GM19193 (cell line): ENCODE measurements around the gene SHROOM3.

Experiments
- POLR2A ChIP-seq: IDR thresholded peaks from 4 replicates; pipeline ENCODE4 v1.6.1; 2011; ENCODE audit not compliant: insufficient read depth, insufficient read length; ENCODE audit errors: extremely low read depth

Gene SHROOM3

DNA sequence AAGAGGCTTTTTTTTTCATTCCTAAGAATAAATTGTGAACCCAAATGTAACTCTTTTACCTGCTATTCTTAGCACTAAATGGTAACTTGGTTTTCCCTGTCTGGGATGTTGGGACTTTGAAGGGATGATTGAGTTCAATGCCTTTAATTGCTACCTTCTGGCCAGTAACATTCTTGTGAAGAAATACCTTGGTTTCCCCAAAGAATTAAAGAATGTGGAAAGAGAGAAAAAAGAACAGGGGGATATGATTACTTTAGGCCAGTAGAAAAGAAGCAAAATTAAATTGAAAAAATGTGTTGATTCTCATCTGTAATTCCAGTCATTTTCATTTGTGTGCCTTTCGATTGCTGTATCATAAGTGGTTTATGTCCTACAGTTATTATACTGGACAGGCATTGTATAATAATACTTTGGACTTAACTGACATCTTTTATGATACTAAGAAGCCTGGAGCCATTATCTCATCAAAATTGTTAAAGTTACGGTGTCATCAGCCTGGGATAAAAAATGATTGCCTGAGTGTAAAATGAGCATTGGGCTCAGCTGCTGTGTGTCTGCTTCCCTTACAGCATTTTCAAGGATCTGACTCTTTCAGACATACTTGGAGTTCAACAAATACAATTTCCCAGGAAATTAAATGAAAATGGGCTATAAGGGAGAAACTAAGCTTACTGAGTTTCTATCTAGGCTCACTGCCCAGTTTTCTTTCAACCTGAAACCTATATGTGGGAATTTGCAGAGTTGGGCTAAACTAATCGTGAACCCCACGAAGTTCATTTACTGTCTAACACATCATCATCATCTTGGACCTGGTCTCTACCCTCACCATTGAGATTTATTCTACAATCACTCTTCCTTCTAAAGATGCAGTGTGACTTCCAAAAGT is 146.3 kb downstream of the SHROOM3 start:
- TF ChIP-seq POLR2A: no peak

DNA sequence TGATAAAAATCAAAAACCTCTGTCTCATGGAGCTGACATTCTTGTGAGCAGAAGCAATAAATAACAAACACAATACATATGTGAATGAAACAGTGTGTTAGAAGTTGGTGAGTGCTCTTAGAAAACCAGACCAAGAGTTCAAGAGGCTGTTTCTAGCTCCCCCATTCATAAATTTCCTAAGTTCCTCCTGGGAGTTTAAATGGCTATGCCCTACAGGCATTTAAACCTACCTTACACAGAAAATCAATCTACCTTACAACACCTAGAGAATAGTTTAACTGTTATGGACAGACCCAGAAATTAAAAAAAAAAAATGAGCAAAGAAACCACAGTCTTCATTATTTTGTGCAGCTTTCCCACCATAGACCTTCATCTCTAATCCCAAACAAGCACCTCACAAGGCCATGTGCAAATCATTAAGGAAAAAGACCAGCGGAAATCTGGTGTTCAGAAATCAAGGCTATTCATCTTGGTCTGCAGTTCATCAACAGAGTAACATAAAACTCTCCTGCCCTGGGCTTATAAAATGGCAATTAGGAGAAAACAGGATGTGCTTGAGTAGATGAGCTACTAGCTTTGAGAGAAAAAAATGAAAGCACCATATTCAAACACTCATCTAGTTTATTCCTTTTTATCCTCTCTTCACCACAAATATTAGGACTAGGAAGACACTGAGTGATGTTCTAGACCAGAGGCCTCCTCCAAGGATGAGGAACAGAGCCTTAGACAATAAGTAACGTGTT is 147.2 kb downstream of the SHROOM3 start:
- no peak for TF ChIP-seq POLR2A

DNA sequence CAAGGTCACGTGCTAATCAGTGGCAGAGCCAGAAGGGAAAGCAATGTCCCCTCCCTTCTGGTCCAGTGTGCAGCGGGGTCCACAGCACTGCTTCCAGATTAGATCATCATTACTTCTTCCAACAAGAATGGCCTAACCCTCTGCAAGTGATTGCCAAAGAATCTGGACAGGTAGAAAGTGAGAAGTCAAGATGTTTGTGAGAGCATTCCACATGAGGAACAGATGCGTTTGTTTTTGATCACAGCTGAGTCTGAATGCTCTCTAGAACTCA is 147.7 kb downstream of the SHROOM3 start:
- no peak for TF ChIP-seq POLR2A

DNA sequence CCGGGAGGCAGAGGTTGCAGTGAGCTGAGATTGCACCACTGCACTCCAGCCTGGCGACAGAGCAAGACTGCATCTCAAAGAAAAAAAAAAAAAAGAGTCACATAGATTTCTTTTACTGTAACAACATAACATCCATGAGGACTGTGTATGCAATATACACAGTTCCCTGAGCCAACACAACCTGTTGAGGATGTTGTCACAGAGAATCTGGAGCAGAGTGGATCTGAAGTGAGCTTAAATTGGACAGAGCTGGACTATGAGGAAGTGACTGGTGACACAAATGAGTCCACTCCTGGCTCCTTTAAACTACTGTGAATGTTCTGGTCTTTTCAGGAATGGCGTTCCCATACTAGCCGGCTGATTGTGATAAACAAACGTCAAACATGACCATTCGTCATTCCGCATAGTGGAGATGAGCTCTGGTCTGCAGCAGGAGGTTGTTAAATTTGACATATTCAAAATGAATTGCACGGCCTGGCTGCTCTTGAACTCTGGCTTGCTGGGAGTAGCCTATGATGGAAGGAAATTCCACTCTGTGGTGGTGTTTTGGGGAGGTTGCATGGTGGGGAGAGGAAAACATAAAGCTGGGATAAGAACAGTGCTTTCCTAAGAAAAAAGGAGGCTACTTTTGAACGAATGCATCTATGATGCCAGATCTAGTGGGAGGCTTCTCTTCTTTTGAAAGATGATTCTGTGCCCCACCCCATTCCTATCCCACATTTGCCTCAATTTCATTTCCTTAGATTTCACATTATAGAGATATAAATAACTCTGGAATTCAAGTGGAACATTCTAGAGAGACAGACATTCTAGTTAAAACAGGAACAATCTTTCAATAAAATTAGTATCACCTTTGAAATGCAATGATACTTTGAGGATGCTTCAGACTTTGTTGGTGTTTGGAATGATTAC is 149.5 kb downstream of the SHROOM3 start:
- TF ChIP-seq POLR2A: no peak

DNA sequence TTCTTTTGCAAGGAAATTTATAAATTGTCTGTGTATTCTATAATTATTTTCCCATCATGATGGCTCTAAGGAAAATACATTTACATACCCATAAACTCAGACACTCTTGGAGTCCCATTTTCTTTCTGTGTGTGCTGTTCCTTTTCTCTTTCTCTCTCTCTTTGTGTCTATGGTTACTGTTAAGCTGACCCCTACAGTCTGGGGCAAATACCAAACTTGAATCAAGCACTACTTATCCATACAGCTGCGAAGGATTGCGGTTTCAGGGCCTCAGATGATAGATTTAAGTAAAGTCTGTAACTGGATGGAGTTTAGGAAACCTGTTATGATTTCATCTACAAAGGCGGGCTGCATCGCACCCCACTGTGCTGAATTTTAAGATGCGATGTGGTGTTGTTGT is 150.2 kb downstream of the SHROOM3 start:
- no peak for TF ChIP-seq POLR2A

DNA sequence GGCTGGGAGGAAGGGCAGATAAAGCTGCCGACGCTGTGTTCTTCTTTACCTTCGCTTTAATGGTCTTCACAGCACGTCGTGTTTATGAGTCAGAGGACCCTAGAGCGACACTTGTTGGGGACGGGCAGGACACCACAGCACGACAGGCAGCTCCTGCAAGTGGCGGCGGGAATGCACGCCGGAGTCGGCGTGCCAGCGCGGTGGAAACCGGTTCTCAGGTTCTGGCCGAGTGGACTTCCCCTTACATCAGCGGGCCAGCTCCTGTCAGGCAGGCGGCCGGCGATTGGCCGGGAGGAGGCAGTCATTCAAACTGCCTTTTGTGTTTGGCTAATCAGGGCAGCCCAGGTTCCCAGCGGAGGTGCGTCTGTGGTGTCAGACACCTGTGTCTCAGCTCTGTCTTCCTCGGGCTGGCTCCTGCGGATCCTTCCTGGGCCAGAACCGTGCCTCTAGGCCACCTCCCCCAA is 150.9 kb downstream of the SHROOM3 start:
- TF ChIP-seq POLR2A: no peak

DNA sequence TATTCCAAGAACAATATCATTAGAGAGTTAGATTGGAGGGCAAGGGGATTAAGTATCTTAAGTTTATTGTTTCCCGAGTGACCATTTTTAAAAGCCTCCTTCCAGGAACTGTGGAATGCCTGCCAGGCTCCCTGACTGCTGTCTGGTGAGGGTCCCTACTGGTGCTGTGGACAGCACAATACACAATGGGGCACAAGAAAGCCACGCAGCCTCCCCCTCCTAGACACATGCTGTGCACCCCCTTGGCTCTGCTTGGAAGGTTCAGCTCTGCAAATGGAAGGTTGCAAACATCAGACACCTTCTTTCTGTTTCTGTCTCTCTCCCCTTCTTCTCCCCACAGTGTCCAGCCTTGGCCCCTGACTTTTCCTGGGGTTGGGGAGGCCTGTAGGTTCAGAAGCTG is 153.2 kb downstream of the SHROOM3 start:
- TF ChIP-seq POLR2A: no peak

DNA sequence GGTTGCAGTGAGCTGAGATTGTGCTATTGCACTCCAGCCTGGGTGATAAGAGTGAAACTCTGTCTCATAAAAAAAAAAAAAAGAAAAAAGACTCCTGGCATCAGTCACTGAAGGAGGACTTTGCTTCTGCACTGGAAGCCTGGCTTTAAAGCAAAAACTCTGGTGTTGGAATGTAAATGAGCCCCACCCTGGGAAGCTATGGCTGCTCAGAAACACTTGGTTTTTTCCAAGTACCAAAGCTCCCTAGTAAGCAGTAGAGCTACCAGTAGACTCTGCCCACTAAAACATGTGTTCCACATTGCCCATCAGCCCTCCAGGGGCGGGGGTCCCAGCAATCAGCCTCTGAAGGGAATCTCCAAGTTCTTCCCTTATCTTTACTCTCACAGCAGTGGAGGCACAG is 154.4 kb downstream of the SHROOM3 start:
- TF ChIP-seq POLR2A: no peak

DNA sequence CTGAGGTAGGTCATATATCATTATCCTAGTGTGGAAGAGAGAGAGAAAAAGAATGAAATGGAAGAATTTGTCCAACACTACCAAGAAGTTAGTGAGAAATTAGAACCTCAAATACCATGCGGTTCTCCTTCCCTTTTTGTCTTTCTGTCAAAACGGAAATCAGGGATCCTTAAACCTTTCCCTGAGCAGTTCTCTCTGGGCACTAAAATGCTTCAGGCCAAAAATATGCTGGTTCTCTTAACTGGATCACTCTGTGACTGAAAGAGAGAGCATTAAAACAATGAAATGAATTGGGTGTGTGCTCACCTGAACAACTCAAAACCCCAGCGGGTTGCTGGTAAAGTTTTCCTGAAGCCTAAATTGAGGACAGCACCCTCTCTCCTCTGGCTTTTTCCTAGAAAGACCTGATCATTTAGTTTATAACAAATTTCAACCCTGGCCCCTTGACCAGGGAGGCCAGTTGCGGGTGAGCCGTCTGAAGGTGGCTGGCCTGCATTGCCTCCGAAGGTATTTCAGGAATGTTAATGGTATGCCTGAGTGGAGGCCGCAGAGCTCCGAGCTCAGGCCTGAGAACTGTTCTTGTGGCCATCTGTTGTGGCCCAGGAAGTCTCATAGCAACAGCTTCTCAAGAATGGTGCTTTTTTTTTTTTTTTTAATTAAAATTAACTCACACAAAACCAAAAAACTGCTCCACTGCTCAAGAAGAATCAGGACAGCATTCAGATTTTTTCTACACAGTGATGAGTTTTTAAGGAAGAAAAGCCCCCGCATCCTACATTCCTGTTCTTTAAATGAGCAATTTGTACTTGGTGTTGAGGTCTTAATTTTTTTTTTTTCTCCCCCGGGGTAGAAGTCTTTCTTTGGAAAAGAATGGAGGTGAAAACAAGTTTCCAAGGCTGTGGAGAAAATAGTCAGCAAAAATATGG is 155.1 kb downstream of the SHROOM3 start:
- no peak for TF ChIP-seq POLR2A

DNA sequence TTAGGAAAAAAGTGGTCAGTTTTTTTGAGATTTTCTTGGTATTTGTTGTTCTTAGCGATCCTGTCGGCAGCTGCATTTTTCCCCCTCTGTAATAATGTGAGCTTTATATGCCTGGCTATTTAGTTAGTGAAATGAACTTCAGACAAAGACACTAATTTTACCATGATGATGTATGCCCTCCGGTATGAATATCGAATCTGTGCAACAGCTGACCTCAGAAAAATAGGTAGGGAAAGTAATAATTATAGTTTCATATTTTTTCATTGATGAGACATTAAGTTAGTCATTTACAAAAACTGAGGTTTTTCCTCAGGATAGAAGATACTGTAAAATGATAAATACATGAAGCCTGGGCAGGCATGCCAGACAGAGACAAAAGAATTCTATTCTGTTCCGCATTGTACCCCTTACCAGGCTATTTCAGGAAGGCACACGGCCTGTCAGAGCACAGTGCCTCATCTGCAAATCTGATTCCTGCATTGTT is 155.8 kb downstream of the SHROOM3 start:
- no peak for TF ChIP-seq POLR2A

DNA sequence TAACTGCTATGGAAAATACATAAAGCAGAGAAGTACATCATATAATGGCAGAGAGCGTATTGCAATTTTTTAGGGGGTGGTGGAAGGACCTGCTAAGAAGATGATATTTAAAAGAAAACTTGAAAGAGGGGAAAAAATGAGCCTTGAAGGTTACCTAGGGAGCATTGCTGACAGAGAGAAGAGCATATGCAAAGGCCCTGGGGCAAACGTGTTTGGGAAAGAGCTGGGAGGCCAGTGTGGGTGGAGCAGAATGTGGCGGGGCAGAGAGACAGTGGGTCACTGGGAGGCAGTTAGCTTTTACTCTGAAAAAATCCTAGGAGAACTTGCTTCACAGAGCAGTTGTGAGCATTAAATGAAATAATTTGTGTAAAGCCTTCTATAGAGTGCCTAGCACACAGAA is 157.0 kb downstream of the SHROOM3 start:
- no peak for TF ChIP-seq POLR2A

DNA sequence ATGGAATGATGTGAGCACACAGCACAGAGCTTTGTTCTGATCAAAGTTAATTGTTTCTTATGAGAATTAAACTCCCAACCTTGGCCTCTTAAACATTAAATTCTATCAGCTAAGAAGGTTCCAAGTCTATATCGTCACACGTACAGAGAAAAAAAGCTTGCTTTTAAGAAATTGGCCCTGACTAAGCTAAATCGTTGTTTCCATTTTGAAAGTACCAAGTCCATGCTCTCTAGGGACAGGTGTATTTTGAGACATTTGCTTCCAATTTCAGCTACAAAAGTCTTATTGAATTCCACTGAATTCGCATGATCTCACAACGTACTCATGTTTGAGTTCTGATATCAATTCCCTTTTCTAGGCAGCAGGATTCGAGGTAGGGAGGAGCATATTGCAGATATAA is 157.4 kb downstream of the SHROOM3 start:
- no peak for TF ChIP-seq POLR2A

DNA sequence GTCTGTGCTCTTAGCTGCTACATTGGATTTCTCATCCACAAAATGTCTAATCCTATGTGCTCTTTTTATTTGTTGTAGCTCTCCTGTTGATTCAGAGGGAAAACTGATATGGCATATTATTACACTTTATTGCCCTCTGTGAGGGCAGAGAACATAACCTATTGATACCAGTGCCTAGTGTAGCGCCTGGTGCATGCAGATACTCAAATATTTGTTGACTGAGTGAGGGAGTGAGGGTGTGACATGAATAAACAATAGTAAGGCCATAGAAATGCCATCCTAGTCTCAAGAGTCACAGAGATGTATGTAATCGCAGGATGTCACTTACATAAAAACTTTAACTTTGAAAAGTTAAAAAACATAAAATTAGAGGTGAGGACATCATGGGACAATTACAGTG is 159.1 kb downstream of the SHROOM3 start:
- no peak for TF ChIP-seq POLR2A

DNA sequence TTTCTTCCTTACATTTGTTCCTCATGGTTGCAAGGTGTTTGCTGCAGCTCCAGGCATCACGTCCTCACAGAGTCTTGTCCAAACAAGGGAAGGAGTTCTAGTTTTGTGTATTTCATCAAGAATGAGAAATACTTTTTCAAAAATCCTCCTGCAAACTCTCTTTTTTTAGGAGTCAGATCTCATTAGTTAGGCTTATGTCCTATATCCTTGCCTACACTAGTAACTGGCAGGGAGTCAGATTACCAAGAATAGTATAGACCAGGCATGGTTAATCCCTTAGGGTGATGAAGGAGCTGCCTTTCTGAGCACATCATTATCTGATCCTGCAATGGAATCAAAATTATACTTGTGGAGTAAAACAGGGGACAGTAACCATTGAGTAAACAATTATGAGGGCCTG is 160.4 kb downstream of the SHROOM3 start:
- no peak for TF ChIP-seq POLR2A

DNA sequence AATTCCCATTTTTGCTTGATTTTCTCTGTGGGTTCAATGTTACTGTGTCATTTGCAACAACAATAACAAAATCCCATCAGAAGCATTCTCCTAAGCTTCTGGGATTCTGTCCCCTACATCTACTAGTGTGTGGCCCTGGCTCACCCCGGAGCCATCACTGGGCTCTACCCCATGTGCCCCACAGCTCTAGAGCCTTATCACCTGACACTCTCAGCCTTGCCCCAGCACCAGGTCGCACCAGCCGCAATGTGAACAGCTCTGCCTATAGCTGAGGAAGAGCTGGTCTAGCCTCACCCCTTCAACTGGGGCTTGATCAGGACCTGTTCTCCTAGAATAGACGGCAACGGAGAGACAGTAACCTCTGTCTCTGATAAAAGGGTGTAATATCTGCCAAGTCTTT is 161.7 kb downstream of the SHROOM3 start:
- TF ChIP-seq POLR2A: no peak

DNA sequence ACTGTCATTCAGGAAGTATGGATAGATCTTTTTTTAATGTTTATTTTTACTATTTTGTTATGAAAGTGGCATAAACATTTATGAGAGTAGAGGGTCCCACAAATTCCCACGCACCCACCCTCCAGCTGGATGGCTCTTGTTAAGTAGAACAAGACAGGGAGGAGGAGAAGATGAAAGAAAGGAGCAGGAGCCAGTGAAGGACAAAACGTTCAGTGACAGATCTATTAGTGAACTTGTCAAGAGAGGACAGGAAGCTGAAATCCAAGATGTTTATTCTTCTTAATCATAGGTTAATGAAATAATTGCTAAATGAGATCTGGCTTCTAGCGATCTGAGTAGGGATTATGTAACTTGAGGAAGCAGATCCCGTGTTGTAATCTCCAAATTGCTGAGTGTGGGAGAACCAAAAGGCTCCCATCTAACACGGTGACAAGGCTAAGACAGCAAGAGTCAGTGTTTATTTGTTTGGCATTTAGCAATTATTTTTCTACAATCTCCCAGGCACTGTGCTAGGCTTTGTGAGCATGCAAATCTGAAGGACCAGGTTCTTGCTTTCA is 162.5 kb downstream of the SHROOM3 start:
- no peak for TF ChIP-seq POLR2A
